Activated T-helper 1 cell treated with anti-CD3 and anti-CD28 coated beads, Interleukin-12 subunit alpha, Interleukin-12 subunit beta, Interleukin-2, Interleukin-4 antibody, amounts not matched to agents 30 ng/mL and 10 ng/mL and 1 ng/mL, durations not matched to agents 14 hours and 24 hours and 36 hours (primary cell): Measurements from ENCODE around the gene HECW1. TPM values are rescaled to one million over a fixed set of nuclear protein-coding genes. Genes with fewer than 3 reads are reported as not detected.
"Not testable (repeated sequence)": the region's sequence is repeated elsewhere in the genome, so short reads cannot be mapped to it uniquely, and the experiment has no call there.

Experiments
- DNase-seq: peaks from one replicate; pipeline ENCODE4 v3.0.0; 2021; ENCODE audit warnings: low spot score
- H3K27ac Mint-ChIP-seq: one replicate; pipeline ENCODE4 v1.8.0; 2021; ENCODE audit warnings: mild to moderate bottlenecking, mixed read lengths
- H3K27me3 Mint-ChIP-seq: one replicate; pipeline ENCODE4 v1.8.0; 2022; ENCODE audit warnings: mild to moderate bottlenecking, moderate library complexity, mixed read lengths; ENCODE audit not compliant: insufficient read depth
- H3K36me3 Mint-ChIP-seq: one replicate; pipeline ENCODE4 v1.8.0; 2021; ENCODE audit warnings: low read depth, mixed read lengths
- H3K4me1 Mint-ChIP-seq: one replicate; pipeline ENCODE4 v1.8.0; 2021; ENCODE audit warnings: low read depth, mixed read lengths
- H3K4me3 Mint-ChIP-seq: one replicate; pipeline ENCODE4 v1.8.0; 2021; ENCODE audit warnings: mild to moderate bottlenecking, moderate library complexity, mixed read lengths
- H3K9me3 Mint-ChIP-seq: one replicate; pipeline ENCODE4 v1.8.0; 2021; ENCODE audit warnings: mixed read lengths
- intact Hi-C: fragments of 100-400 bp; cut with micrococcal nuclease; formaldehyde crosslinking; loops from one replicate; pipeline ENCODE4 v1.15.1; 2024
- total RNA-seq: library from RNA; stranded (reverse); gene quantifications from 2 replicates; pipeline ENCODE4 v1.2.3, GENCODE V29; 2022

The HECW1 gene
- total RNA-seq, 1 donor from 2014 or later: not detected

GRCh38 chr7:43116451-43116850 lies 4.0 kb downstream of the HECW1 start:
- no peak overlapping the region for H3K4me3 Mint-ChIP-seq
- H3K36me3 Mint-ChIP-seq: peaks cover under 1% of the 10 kb centered on the region
- no peak overlapping the region for H3K27ac Mint-ChIP-seq
- peaks cover 9% of the 10 kb centered on the region for H3K4me1 Mint-ChIP-seq
- intact Hi-C loops: no loop called here
- H3K9me3 Mint-ChIP-seq: no peaks in the 10 kb centered on the region
- DNase-seq: no peak
- peaks cover 50% of the 10 kb centered on the region for H3K27me3 Mint-ChIP-seq

- Mint-ChIP-seq H3K27ac (no peak overlapping the region), H3K9me3 (no peaks in the 10 kb centered on the region), H3K4me3 (no peak overlapping the region), H3K4me1 (peaks cover 7% of the 10 kb centered on the region), H3K36me3 (no peaks in the 10 kb centered on the region), H3K27me3 (peaks cover 44% of the 10 kb centered on the region)
- DNase-seq: no peak
- intact Hi-C loops: no loop called here
These were observed 4.6 kb downstream of the HECW1 start for GRCh38 chr7:43117095-43117494.

GRCh38 chr7:43117861-43118260 lies 5.4 kb downstream of the HECW1 start:
- no peaks in the 10 kb centered on the region for H3K9me3 Mint-ChIP-seq
- H3K4me3 Mint-ChIP-seq: no peak overlapping the region
- no peaks in the 10 kb centered on the region for H3K36me3 Mint-ChIP-seq
- no peak for DNase-seq
- peaks cover 7% of the 10 kb centered on the region for H3K4me1 Mint-ChIP-seq
- no peak overlapping the region for H3K27ac Mint-ChIP-seq
- intact Hi-C loops: no loop called here
- peaks cover 41% of the 10 kb centered on the region for H3K27me3 Mint-ChIP-seq

- peaks cover 43% of the 10 kb centered on the region for H3K27me3 Mint-ChIP-seq
- no peaks in the 10 kb centered on the region for H3K9me3 Mint-ChIP-seq
- peaks cover 7% of the 10 kb centered on the region for H3K4me1 Mint-ChIP-seq
- H3K27ac Mint-ChIP-seq: no peak overlapping the region
- no peaks in the 10 kb centered on the region for H3K36me3 Mint-ChIP-seq
- no peak for DNase-seq
- no peak overlapping the region for H3K4me3 Mint-ChIP-seq
- intact Hi-C loops: no loop called here
These were observed 5.9 kb downstream of the HECW1 start for GRCh38 chr7:43118313-43118712.

- Mint-ChIP-seq H3K9me3 (no peaks in the 10 kb centered on the region), H3K4me1 (no peaks in the 10 kb centered on the region), H3K4me3 (no peak overlapping the region), H3K27me3 (peaks cover 33% of the 10 kb centered on the region), H3K27ac (no peak overlapping the region), H3K36me3 (no peaks in the 10 kb centered on the region)
- no peak for DNase-seq
- intact Hi-C loops: no loop called here
These were observed 7.1 kb downstream of the HECW1 start for GRCh38 chr7:43119371-43120075.

- DNase-seq: no peak
- peaks cover 17% of the 10 kb centered on the region for H3K27me3 Mint-ChIP-seq
- no peaks in the 10 kb centered on the region for H3K36me3 Mint-ChIP-seq
- H3K9me3 Mint-ChIP-seq: no peaks in the 10 kb centered on the region
- no peaks in the 10 kb centered on the region for H3K4me1 Mint-ChIP-seq
- no peak overlapping the region for H3K4me3 Mint-ChIP-seq
- intact Hi-C loops: no loop called here
- H3K27ac Mint-ChIP-seq: no peak overlapping the region
These were observed 9.5 kb downstream of the HECW1 start for GRCh38 chr7:43121973-43122372.

GRCh38 chr7:43123457-43123856 lies 11.0 kb downstream of the HECW1 start:
- Mint-ChIP-seq H3K27me3 (peaks cover 6% of the 10 kb centered on the region), H3K4me1 (no peaks in the 10 kb centered on the region), H3K36me3 (no peaks in the 10 kb centered on the region), H3K4me3 (no peak overlapping the region), H3K9me3 (no peaks in the 10 kb centered on the region), H3K27ac (no peak overlapping the region)
- intact Hi-C loops: no loop called here
- no peak for DNase-seq

GRCh38 chr7:43124388-43124787 lies 11.9 kb downstream of the HECW1 start:
- no peaks in the 10 kb centered on the region for H3K36me3 Mint-ChIP-seq
- DNase-seq: no peak
- H3K9me3 Mint-ChIP-seq: no peaks in the 10 kb centered on the region
- H3K27ac Mint-ChIP-seq: no peak overlapping the region
- no peak overlapping the region for H3K4me3 Mint-ChIP-seq
- peaks cover 8% of the 10 kb centered on the region for H3K27me3 Mint-ChIP-seq
- H3K4me1 Mint-ChIP-seq: no peaks in the 10 kb centered on the region
- intact Hi-C loops: no loop called here

- Mint-ChIP-seq H3K27ac (no peak overlapping the region), H3K9me3 (no peaks in the 10 kb centered on the region), H3K27me3 (peaks cover 10% of the 10 kb centered on the region), H3K36me3 (no peaks in the 10 kb centered on the region), H3K4me3 (no peak overlapping the region), H3K4me1 (no peaks in the 10 kb centered on the region)
- intact Hi-C loops: no loop called here
- DNase-seq: no peak
These were observed 17.9 kb downstream of the HECW1 start for GRCh38 chr7:43130347-43130746.

GRCh38 chr7:43135129-43135528 lies 22.7 kb downstream of the HECW1 start:
- intact Hi-C loops: no loop called here
- Mint-ChIP-seq H3K27me3 (peaks cover 21% of the 10 kb centered on the region), H3K36me3 (no peaks in the 10 kb centered on the region), H3K4me3 (no peak overlapping the region), H3K27ac (no peak overlapping the region), H3K9me3 (no peaks in the 10 kb centered on the region), H3K4me1 (no peaks in the 10 kb centered on the region)
- no peak for DNase-seq

- intact Hi-C loops: no loop called here
- no peaks in the 10 kb centered on the region for H3K36me3 Mint-ChIP-seq
These were observed 23.6 kb downstream of the HECW1 start for GRCh38 chr7:43136064-43136463.

GRCh38 chr7:43137121-43137744 lies 24.8 kb downstream of the HECW1 start:
- H3K9me3 Mint-ChIP-seq, intact Hi-C loops, H3K4me1 Mint-ChIP-seq, H3K4me3 Mint-ChIP-seq, DNase-seq, H3K36me3 Mint-ChIP-seq, H3K27ac Mint-ChIP-seq: not testable (repeated sequence)
- peaks cover 25% of the 10 kb centered on the region for H3K27me3 Mint-ChIP-seq

More at GRCh38 chr7:43136064-43136463, 23.6 kb downstream of the HECW1 start:
- H3K9me3 Mint-ChIP-seq: no peaks in the 10 kb centered on the region
- DNase-seq: no peak
- no peak overlapping the region for H3K4me3 Mint-ChIP-seq
- H3K27me3 Mint-ChIP-seq: peaks cover 25% of the 10 kb centered on the region
- no peaks in the 10 kb centered on the region for H3K4me1 Mint-ChIP-seq
- no peak overlapping the region for H3K27ac Mint-ChIP-seq

- Mint-ChIP-seq H3K4me1 (no peaks in the 10 kb centered on the region), H3K36me3 (no peaks in the 10 kb centered on the region), H3K9me3 (no peaks in the 10 kb centered on the region), H3K27me3 (peaks cover 23% of the 10 kb centered on the region), H3K4me3 (no peak overlapping the region), H3K27ac (no peak overlapping the region)
- intact Hi-C loops: no loop called here
- DNase-seq: no peak
These were observed 25.4 kb downstream of the HECW1 start for GRCh38 chr7:43137811-43138210.
